NT2/D1 (cell line): ENCODE measurements around the gene PYROXD2.

ENCODE experiments used
- SUZ12 ChIP-seq: IDR thresholded peaks from 2 replicates; pipeline ENCODE4 v1.6.1; 2011; ENCODE audit not compliant: insufficient read length, insufficient read depth; ENCODE audit errors: extremely low read depth
- YY1 ChIP-seq: IDR thresholded peaks from 2 replicates; pipeline ENCODE4 v1.6.1; 2011; ENCODE audit not compliant: insufficient read length, insufficient read depth
- ZNF274 ChIP-seq: IDR thresholded peaks from 2 replicates; pipeline ENCODE4 v1.6.1; 2011; ENCODE audit warnings: mild to moderate bottlenecking, low read depth, low read length

DNA sequence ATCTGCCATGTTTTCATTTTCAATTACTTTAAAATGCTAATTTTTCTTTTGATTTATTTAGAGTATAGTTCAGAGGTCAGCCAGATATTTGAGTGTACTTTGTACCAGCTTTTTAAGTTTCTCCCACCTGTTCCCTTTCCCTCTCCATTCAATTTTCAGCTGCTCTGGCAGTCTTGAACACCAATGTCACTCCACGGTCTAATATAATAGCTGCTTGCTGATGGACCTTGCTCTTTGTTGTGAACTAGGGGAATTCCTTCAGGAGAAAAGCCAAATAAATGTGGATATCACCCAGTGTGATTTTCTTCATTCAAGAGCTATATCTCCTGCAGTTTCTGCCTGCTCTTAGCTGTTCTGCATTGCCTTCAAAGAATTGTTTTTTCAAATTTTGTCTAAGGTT, 35.6 kb upstream of the PYROXD2 start:
- TF ChIP-seq ZNF274 (no peak), YY1 (no peak), SUZ12 (no peak)
